ENCODE measurements around the gene FXYD5.
"Not testable (repeated sequence)": the region's sequence is repeated elsewhere in the genome, so short reads cannot be mapped to it uniquely, and the experiment has no call there.

FXYD5 gene

GRCh38 chr19:35151273-35152065 is 3.1 kb upstream of the FXYD5 start:
- no peak for TF ChIP-seq CTCF (IDR thresholded peaks at IDR 0.05)
- DNase-seq (ENCODE audit: low spot score), result no peak

GRCh38 chr19:35153129-35153522 is 1.4 kb upstream of the FXYD5 start:
- not testable (repeated sequence) for DNase-seq (ENCODE audit: low spot score); H3K27ac ChIP-seq; H3K4me3 ChIP-seq

More at GRCh38 chr19:35151273-35152065, 3.1 kb upstream of the FXYD5 start:
- H3K4me3 ChIP-seq, result no peak overlapping the region
- no peak overlapping the region for H3K27ac ChIP-seq

GRCh38 chr19:35153701-35154524 is 622 bp upstream of the FXYD5 start:
- TF ChIP-seq CTCF (IDR thresholded peaks at IDR 0.05), result peak; percentile 23
- DNase-seq (ENCODE audit: low spot score), result no peak
- peak overlapping the region; percentile 77 for H3K4me3 ChIP-seq
- peak overlapping the region; percentile 38 to 86 for H3K27ac ChIP-seq

GRCh38 chr19:35155441-35155840 is 906 bp downstream of the FXYD5 start:
- TF ChIP-seq CTCF (IDR thresholded peaks at IDR 0.05), result no peak
- Histone ChIP-seq H3K27ac (peak overlapping the region in 1 of 2 donors; percentile 86), H3K4me3 (peak overlapping the region; percentile 77)
- DNase-seq (ENCODE audit: low spot score), result no peak

GRCh38 chr19:35155981-35156672 is 1.6 kb downstream of the FXYD5 start:
- peak overlapping the region in 1 of 2 donors; percentile 86 for H3K27ac ChIP-seq
- no peak for TF ChIP-seq CTCF (IDR thresholded peaks at IDR 0.05)
- DNase-seq (ENCODE audit: low spot score), result no peak
- peak overlapping the region; percentile 77 for H3K4me3 ChIP-seq

- H3K4me3 ChIP-seq, result no peak overlapping the region
These were observed 2.1 kb downstream of the FXYD5 start for GRCh38 chr19:35156673-35157014.

More at GRCh38 chr19:35156673-35157014, 2.1 kb downstream of the FXYD5 start:
- no peak overlapping the region for H3K27ac ChIP-seq
- no peak for DNase-seq (ENCODE audit: low spot score)
- no peak for TF ChIP-seq CTCF (IDR thresholded peaks at IDR 0.05)

Measured in coronary artery (tissue), 2 donors.